Bone marrow (tissue), 2 donors: ENCODE results near the gene MT1A.
A peak's percentile ranks its signal among the peaks of the same experiment; 100 is the strongest.

Experiments used
- DNase-seq, 2 donors: peaks; one replicate each; lab custom pipeline; 2025; lab: John Stamatoyannopoulos, UW

MT1A gene

DNA sequence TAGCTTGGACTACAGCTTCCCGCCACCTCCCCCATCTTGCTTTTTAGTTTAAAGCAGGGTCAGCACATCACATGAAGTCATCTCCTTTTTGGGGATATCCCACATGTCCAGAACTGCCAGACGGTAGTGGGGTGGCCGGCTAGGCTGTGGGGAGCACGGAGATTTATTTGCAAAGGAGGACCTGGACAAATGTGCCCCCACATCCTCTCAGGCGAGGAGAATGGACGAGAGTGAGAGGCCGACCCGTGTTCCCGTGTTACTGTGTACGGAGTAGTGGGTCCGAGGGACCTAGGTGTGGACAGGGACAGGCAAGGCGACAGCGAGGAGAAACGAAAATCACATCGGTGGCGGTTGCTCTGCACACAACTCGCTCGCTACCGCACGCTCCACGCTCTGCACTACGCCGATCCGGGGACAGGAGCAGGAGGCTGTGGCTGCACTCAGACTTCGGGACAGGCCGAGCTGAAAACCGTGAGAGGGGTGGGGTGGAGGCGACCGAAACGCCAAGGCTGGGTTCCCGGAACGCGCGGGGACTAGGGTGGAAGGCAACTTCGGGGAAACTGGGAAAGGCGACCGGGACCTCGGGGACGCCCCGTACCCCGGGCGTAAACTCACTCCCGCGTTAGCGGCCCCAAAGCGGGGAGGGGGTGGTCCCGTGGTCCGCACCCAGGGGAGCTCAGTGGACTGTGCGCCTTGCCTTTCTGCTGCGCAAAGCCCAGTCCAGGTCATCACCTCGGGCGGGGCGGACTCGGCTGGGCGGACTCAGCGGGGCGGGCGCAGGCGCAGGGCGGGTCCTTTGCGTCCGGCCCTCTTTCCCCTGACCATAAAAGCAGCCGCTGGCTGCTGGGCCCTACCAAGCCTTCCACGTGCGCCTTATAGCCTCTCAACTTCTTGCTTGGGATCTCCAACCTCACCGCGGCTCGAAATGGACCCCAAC lies at the start of gene MT1A:
TSS of gene MT1A (plus strand) at position 853 of the 937 bp plus-strand sequence. CDS start at position 926, 73 bp downstream.
- DNase-seq: no peak

DNA sequence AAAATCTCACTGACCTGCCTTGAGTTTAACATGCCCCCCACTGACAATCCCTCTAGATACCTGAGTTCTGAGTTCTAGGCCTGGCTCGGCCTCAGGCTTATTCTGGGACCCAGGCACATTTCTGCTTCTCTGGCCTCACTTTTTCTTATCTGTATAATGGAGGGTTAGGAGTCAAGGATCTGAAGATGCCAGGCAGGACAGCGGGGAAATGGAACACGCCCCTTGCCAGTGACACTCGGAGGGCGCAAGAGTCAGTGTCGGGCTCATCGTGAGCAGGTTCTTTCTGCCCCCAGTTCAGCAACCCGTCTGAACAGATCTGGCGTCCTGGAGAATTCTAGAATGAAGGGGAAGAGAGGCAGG lies 49.7 kb upstream of the MT1A start:
- DNase-seq: no peak

DNA sequence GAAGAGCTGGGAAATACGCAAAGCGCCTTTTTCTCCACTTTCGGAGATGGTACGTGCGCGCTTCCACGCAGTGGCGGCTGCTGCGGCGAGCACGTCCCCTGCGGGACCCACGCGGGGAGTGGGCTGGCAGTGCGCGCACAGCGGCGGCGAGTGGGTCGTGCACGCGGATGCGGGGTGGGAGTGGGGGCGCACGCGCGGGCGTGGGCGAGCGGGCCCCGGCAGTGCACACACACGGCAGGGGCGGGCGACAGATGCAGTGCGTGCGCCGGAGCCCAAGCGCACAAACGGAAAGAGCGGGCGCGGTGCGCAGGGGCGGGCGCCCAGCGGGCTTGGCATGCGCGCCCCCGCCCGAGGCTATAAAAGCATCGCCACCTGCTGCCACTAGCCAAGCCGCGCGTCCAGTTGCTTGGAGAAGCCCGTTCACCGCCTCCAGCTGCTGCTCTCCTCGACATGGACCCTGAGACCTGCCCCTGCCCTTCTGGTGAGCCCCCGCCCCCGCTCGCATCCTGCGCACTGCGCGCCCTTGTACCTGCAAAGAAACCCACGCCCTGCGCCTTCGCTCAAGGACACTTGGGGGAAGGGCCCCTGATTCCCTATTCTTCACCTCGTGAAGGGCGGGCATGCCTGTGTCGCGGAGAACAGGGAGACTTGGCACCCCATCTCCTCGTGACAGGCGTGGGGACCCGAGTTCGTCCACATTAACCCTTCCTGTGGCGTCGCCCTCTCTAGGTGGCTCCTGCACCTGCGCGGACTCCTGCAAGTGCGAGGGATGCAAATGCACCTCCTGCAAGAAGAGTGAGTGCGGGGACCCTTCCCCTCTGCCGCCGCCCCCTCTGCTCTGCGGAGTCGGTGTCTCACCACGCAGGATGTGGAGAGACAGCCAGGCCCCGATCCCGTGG lies 49.1 kb upstream of the MT1A start, which contains the start of gene MT3:
TSS of gene MT3 (plus strand) at position 388 of the 899 bp plus-strand sequence. CDS start at position 451, 63 bp downstream.
- no peak for DNase-seq

DNA sequence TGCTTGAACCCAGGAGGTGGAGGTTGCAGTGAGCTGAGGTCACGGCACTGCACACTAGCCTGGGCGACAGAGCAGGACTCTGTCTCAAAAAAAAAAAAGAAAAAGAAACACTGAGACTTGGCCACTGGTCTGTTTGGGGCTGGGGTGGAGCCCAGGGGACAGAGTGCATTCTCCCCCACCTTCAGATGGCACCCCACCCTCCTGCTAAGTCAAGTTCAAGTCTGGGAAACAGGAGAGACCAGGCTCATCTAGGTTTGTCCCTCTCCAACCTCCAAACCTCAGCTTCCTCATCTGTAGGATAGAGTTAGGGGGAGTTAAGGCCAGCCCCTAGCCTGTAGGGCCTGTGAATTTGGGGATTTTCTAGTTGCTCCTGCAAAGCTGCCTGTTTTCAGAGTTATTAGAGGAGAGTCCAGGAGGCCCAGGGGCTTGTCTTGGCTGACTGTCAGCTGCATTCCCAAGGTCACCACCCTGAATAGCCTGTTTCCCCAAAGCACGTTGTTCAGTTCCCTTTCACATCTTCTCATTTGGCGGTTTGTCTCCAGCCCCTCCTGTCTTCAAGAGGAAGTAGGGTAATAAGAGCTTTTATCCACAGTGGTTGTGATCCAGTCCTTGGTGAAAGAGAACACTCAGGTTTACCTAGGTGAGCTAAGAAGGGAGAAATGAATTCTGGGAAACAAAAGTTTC lies 46.9 kb upstream of the MT1A start:
- no peak for DNase-seq

DNA sequence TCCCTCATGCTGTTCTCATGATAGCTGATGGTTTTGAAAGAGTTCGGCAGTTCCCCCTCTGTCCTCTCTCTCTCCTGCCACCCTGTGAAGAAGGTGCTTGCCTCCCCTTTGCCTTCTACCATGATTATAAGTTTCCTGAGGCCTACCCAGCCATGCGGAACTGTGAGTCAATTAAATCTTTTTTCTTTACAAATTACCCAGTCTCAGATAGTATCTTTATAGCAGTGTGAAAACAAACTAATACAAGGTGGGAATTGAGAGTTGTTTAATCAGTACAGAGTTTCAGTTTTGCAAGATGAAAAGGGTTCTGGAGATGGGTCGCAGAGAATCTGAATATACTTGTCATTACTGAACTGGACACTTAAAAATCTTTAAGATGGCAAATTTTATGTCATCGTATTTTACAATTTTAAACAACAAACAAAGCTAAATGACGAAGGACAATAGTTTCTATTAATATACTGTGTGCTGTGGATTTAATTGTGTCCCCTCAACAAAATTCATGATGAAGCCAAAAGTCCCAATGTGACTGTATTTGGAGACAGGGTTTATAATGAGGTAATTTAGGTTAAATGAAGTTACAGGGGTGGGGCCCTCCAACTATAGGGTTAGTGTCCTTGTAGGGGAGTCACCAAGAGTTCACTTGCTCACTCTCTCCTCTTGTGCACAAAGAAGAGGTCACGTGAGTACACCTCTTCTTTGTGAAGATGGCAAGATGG lies 44.7 kb upstream of the MT1A start:
- DNase-seq: no peak

DNA sequence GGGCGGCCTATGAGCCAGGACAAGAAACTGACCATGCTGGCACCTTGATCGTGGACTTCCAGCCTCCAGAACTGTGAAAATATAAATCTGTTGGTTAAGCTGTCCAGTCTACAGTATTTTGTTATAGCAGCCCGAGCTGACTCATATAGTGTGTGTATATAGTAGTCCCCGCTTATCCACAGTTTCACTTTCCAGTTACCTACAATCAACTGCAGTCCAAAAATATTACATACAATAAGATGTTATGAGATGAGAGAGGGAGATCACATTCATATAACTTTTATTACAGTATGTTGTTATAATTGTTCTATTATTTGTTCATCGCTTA lies 44.2 kb upstream of the MT1A start:
- no peak for DNase-seq

DNA sequence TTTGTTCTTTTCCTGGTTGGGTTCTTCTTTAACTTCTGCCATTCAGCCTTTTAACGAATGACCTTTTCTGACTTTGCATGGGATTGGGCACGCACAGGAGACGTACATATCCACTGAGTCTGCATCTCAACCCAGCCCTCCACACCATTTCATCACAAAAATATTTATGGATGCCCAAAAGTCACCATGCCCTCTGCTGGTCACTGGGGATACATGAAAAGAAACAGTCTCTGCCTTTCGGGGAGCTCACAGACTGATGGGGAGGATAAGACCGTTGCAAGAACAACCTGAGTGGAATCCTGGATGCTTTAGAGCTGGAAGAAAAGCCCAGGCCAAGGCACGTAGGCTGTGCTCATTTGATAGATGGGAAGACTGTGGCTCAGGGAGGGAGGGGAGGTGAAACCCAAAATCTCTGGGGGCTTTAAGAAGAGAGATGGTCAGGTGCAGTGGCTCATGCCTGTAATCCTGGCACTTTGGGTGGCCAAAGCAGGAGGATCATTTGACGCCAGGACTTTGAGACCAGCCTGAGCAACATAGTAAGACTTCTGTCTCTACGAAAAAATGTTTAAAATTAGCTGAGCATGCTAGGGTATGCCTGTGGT lies 38.0 kb upstream of the MT1A start:
- DNase-seq: peak in 1 of 2 donors; percentile 24

DNA sequence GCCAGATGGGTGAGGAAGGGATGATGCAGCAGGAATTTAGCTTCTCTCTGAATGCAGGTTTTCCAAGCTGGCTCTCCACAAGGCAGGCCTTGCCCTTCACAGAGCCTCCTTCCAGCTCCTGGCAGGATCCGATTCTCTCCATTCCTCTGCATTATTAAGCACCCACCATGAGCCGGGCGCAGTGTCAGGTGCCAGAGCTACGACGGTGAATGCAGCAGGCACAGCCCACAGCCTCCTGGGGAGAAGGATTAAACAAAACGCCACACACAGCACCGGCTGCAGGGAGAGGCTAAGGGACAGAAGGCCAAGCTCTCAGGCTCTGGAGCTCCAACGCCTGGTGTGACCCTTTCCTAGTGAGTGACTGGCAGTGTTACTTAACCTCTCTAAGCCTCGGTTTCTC lies 37.1 kb upstream of the MT1A start:
- DNase-seq: no peak

DNA sequence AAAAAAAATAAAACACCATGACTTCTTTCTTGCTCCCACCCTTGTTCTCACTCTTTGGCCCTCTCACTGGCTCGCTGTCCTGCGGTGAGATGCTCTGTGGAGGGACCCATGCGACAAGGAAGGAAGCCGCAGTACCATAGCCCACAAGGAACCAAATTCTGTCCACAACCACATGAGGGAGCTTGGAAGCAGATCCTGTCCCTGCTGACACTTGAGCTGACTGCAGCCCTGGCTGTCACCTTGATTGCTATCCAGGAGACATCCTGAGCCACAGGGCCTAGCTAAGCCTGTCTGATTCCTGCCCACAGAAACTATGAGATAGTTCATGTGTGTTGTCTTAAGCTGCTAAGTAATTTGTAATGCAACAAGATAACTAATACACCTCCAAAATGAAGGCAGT lies 34.9 kb upstream of the MT1A start:
- DNase-seq: no peak

DNA sequence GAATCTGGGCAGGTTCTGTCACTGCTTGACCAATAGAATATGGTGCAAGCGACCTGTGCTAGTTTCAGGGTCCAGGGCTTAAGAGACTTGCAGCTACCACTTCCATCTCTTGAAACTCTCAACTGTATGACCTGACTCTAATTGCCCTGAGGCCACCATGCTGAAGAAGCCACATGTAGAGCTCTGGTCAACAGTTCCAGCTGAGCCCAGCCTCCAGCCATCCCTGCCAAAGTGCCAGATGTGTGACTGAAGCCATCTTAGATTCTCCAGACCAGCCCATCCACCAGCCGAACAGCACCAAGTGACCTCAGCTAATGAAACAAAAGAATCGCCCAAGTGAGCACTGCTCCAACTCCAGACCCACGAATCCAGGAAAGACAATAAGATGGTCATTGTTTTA lies 33.5 kb upstream of the MT1A start:
- no peak for DNase-seq

DNA sequence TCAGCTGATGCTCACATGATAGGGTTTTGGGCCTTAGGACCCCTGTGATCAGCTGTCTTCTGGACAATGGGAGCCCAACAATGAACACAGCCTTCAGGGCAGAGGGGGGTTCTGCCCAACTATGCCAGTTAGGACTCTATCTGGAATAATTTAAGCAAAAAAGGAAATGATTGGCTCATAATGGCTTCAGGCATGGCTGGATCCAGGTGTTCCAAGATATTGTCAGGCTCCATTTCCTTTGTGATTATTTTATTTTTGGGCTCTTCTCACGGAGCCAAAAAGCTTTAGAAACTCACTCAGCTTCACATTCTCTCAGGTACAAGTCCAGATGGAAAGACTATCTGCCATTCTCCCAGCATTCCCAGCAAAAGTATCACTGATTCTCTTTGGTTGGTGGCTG lies 33.0 kb upstream of the MT1A start:
- DNase-seq: no peak

DNA sequence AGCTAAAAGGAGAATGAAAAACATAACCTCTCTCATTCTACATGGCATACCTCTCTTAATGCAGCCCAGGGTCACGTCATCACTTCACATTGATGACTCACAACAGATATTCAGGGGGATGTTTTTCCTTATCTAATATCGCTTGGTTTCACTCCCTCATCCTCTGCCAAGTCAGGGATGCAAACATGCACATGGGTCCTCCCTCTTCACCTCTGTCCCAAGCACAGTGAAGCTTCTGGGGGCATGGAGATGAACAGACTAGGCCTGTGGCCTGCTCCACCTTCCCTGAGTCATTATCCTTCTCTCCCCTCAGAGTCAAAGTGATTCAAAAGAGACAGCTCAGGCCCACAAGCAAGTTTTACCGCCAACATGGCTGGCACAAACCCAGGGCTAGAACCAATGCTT lies 32.4 kb upstream of the MT1A start:
- DNase-seq: no peak

DNA sequence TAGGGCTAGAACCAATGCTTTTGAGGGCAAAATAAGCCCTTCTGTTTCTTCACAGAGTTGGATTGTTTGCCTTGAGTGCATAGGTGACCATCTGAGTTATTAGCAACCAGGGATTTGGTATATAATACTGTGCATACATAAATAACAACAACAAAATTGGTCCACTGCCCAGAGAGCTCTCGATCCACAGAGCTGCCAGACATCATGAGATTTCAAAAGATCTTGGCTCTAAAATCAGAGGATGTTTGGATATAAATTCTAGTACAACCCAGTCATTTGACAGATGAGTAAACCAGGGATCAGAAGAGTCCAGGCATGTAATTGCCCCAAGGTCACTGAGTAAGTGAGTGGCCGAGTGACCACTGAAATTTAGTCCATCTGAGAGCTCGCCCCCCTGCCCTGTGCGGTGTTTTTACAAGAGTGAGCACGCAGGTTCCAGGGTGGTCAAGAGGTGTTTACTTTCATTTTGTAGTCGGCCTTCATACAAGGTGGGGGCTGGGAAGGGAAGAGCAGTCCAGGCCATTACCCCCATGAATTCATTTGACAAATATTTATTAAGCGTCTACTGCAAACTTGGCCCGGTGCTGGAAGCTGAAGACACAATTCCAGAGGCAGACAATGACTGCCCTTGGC lies 31.9 kb upstream of the MT1A start:
- no peak for DNase-seq

DNA sequence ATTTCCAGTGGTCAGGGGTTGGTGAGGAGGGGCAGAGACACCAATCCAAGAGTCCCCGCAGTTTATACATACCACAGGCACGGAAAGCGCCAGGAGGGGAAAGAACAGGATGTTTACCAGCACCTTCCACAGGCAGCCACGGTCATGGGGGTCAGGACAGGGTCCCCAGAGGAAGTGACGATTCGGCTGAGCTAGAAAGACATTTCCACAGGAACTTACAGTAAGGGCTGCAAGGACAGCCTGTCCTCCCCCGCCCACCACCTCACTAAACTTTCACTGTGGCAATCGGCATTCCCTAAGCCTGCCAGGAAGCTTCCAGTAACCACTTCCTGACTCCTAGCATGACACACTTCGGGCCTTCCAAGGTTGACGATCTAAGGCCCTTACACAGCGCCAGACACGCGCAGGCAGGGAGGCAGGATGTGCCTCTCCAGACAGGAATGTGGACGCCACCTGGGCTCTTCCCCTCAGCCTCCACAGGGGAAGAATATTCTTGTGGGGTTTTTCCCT lies 31.3 kb upstream of the MT1A start:
- no peak for DNase-seq

DNA sequence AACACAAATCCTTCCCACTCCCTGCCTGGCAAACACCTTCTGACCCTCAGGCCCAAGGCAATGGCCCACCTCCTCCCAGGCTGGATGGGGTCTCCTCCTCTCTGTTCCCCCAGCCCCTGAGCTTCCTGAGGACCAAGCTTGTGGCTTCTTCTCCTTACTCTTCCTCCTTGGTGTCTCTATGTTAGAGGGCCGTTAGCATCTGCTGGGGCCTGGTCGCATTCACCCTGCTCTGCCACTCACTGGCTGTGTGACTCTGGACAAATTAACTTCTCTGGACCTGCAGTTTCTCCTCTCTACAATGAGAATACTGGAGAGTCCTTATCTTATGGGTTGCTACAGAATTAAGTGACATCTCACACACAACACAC lies 30.8 kb upstream of the MT1A start:
- DNase-seq: no peak

DNA sequence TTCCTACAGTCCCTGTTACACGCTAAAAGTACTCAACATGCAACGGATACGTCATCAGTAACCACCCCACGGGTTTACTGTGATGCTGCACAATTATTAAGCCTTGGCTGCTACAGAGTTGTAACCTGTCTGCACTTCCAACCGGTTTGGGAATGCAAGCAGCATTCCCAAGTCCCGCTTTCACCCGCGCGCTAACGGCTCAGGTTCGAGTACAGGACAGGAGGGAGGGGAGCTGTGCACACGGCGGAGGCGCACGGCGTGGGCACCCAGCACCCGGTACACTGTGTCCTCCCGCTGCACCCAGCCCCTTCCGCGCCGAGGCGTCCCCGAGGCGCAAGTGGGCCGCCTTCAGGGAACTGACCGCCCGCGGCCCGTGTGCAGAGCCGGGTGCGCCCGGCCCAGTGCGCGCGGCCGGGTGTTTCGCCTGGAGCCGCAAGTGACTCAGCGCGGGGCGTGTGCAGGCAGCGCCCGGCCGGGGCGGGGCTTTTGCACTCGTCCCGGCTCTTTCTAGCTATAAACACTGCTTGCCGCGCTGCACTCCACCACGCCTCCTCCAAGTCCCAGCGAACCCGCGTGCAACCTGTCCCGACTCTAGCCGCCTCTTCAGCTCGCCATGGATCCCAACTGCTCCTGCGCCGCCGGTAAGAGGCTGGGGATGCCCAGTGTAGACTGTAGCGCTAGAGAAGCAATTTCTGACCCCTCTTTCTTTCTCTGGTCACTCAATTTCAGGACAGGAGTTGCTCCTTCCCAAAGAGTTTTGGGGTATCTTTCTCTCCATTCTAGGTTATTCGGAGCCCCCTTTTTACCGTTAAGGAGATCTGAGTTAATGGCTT lies 30.2 kb upstream of the MT1A start, which contains the start of gene MT2A:
TSS of gene MT2A (plus strand) at position 542 of the 833 bp plus-strand sequence. CDS start at position 614, 72 bp downstream.
- peak; percentile 44 to 91 for DNase-seq

DNA sequence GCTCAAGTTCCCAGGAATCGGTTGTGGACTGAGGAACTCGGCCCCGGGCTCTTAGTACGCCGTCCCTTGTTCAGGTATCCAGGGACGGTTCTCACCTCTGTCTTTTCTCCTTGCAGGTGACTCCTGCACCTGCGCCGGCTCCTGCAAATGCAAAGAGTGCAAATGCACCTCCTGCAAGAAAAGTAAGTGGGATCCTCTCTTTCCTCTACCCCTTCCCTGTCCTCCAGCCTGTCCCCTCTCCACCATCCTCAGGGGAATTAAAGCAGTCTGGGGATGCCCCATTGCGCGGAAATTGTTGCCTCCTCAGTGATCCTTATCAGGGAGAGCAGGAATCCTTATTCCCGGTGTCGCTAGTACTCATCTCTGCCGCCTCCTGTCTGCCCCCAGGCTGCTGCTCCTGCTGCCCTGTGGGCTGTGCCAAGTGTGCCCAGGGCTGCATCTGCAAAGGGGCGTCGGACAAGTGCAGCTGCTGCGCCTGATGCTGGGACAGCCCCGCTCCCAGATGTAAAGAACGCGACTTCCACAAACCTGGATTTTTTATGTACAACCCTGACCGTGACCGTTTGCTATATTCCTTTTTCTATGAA lies 29.5 kb upstream of the MT1A start:
- no peak for DNase-seq

DNA sequence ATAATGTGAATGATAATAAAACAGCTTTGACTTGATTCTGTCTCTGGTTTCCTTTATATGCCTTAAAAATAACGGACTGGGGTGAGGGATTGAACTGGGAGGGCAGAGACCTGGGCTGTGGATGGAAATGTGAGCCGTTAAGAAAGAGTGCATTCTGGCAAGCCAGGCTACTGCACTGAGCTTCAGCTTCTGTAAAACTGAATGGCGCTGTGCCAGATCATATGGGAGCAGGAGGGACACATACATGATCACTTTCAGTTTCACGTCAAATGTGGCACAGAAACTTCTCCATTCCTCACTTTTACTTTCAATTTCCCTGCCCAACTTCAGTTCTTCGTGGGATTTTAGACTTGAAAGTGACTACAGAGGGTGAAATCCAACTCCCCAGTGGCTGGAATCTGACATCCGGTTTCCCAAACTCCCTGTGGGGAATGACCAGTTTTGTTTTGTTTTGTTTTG lies 29.0 kb upstream of the MT1A start:
- DNase-seq: peak; percentile 22 to 94

DNA sequence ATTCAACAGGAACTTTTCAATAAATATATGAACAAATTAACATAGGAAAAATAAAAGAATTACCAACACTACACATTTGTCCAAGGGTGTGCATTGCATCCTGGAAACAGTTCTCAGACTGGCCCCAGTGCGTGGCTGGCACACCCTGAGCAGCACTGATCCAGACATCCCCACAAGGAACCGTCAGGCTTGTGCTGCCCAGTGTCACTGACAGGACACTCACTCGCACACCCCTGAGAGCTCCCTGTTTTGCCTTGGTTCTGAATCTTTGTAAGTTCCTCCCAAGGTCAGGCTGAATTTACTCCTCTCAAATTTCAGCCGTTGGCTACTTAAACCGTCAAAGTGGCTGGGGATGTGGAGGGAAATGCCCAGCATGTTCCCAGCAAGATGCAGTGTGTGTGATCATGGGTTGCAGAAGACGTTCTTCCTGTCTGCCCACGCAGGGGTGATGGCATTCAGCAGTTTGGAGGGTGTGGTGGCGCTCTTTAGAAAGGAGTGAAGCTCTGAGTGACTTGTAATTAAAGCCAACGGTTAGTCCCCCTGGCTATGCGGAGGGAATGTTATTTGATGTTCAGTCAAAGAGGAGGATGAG lies 28.4 kb upstream of the MT1A start:
- no peak for DNase-seq
